ENCODE measurements around the gene SMIM1.

The SMIM1 gene

DNA sequence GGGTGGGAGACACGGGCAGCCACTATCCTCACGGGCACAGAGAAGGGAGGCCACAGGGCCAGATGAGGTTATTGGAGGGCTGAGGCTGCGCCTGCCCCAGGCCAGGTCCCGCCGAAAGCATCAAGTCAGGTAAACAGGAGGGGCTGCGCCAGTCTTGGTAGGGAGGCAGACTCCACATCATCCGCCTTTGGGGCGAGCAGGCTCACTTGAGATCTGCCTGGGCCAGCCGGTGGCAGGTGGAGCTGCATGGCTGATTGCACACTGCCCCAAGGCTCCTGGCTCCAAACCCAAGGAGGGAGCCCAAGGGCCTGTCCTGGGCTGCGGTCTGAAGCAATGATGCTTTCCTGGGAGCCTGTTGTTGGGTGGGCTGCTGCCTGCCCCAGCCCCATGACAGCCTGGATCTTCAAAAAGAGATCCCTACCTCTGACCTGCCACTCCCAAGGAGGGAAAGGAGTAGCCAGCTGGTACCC, 4.6 kb downstream of the SMIM1 start:
- DNase-seq (ENCODE audit: low spot score) = no peak

DNA sequence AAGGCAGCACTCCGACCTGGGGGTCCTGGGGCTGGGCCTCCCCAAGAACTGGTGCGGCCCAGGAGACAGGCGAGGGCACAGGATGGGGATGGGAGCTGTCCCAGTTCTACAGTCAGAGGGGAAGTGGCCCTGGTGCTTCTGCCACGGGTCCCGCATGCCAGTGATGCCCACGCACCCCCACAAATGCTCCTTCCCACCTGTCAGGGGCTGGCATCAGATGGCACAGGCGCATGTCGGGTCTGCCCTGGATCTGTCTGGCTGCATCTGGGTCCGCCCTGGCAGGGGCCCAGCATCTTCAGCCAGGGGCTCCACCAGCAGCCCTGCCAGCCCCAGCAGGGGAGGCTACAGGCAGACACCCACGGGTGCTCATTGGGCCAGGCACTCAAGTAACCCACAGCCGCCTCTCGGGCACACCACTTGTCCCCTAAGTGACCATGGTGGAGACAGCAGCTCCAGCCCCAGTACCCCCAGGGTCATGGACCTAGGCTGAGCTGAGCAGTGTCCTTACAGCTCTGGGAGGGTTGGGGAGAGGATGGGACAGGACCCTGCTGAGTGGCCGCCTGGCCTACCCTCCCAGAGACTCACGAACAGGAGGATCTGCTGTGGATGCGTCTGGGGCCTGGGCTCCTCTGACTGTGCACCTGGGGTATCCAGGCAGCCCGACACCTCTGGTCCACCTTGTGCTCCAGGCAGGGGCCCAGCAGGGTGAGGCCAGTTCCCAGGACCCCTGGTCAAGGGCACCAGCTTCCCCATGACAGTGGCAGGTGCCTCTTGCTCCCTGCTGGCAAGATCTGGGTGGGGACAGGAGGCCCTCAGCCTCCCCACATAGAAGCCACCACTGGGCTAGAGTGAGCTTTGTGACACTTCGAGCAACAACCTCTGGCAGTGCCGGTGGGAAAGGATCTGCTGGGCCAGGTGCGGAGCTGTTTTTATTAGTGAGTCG, 5.4 kb downstream of the SMIM1 start:
- no peak for DNase-seq (ENCODE audit: low spot score)

DNA sequence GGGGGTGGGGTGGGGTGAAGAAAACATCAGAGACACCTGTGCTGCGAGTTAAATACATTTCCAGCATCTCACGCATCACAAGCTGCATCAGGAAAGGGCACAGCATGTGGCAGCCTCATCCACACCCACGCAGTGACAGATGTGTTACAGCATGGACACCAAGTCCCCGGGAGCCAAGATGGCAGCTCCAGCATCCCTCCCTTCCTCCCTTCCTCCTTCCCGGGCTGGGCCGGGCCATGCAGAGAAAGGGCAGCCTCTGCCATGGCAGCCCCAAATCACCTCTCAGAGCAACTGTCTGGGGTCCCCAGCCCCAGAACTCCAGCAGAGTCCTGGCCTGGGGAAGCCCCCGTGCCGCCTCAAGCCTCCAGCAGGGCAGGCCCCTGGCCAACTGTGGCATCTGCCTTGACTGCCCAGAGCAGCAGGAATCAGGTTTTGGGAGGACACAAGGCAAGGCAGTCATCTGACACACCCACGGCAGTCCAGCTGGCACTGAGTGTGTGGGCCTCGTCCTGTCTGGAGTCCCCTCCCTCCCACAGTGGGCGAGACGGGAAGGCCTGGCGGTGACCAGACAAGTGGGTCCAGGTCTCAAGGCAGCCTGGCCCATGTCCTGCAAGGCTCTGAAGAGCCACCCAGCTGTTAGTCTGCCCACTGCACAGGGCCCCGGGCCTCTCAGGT, 6.2 kb downstream of the SMIM1 start:
- DNase-seq (ENCODE audit: low spot score) = no peak

DNA sequence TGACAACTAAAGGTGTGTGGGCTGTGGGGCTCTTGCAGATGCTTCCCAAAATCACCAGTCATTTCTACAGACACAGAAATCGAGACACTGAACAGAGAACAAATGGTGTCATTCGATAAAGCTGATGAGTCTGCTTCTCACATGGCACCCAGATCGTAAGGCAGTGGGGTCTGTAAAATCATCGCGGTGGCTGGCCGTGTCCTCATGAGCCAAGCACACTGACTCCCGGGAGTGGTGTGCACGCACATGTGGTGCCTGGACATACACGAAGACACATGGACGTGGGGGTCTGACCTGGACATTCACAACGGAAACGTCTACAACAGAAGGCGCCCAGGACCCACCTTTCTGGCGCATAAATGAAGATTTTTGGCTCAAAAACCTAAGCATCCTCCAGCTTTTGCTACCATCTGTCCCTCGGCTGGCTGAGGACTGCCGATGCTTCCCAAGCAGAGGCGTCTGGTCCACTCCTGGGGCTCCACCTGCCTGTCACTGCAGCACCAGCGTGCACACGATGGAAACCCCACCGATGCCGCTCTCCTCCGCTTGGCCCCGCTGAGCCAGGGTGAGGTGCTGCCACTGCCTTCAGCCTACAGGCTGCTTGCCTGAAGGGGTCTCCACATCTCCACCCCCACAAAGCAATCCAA, 6.8 kb downstream of the SMIM1 start:
- no peak for DNase-seq (ENCODE audit: low spot score)

DNA sequence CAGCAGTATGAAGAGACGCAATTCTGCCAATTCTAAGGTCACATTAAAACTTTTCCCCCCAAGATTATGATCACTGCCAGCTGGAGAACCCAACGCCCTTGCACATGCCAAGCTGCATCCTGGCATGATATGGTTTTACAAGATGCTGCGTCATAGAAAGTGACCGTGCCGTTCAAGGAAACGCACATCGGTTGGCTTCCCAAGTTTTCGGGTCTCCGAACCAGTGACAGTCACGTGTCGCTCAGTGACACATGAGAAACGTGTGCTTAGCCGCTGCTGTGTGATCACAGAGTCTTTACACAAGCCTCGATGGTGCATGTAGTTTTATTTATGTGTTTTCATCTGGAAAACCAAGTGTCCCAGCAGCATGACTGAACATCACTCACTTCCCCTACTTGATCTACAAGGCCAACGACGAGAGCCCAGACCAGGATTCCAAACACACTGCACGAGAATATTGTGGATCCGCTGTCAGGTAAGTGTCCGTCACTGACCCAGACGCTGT, 7.4 kb downstream of the SMIM1 start:
- no peak for DNase-seq (ENCODE audit: low spot score)

DNA sequence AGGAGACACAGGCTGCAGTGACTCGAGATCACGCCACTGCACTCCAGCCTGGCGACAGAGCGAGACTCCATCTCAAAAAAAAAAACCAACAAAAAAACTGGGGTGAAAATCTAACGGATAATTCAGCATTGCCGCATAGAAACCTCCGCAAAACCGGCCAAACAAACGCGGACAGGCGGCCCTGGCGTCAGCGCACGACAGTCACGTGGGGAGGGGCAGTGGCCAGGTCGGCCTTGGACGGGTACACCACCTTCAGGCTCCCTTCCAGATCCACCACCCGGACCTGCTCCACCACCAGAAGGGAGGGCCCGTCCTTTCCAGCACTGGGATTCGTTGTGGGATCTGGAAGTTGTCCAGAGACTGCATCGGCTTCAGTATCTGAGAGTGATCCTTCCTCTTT, 8.4 kb downstream of the SMIM1 start:
- no peak for DNase-seq (ENCODE audit: low spot score)

DNA sequence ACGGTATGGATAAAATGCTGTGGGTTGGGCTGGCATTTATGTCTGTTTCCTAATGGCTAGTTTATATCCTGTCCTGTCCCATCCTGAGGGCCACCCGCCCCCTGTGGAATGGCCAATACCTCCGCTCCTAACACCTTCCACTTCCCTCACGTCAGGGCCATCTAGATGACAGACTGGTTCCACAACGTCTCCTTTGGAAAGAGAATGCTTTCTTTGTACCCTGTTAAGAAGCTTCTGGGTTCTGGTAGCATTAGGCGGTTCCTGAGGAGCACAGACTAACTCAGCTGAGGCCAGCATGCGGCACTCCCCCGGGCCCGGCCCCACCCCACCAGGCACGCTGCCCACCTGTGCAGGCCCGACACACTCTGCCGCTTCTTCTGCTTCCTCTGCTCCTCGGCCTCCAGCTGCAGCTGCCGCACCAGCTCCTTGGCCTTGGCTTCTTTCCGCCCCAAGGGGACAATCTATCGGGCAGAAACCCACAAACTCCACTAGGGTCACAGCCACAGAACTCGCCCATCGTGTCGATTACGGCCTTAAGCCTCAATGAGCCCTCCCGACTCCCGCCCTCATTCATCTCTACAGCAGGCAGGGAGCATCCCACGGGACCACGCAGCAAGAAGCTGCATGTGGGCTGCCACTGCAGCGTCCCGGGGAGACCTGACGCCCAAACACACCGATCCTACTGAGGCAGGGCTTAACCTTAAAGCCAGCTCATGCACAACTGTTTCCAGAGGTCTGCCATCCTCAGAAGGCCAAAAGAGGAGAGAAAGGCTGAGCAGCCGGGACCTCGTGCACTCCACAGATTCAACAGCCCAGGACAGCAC, 11.3 kb downstream of the SMIM1 start:
- peak; percentile 25 for DNase-seq (ENCODE audit: low spot score)

DNA sequence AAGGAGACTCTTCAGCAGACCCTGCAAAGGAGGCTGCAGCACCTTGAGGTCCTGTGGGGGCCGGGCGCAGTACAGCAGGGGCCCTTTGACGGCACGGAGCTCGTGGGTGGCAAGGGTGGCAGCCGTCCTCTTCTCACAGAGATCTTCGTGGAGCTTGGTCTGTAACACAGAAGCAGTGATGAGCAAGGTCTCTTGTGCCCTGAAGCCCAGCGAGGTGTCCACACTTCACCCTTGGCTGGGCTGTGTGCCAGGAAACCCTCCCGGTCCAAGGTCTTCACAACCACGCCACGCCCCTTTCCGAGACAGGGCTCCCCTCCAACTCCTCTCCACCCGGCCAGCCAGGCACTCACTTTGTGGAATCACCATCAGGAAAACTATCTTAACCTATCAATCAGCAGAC, 12.5 kb downstream of the SMIM1 start:
- DNase-seq (ENCODE audit: low spot score) = peak; percentile 12

DNA sequence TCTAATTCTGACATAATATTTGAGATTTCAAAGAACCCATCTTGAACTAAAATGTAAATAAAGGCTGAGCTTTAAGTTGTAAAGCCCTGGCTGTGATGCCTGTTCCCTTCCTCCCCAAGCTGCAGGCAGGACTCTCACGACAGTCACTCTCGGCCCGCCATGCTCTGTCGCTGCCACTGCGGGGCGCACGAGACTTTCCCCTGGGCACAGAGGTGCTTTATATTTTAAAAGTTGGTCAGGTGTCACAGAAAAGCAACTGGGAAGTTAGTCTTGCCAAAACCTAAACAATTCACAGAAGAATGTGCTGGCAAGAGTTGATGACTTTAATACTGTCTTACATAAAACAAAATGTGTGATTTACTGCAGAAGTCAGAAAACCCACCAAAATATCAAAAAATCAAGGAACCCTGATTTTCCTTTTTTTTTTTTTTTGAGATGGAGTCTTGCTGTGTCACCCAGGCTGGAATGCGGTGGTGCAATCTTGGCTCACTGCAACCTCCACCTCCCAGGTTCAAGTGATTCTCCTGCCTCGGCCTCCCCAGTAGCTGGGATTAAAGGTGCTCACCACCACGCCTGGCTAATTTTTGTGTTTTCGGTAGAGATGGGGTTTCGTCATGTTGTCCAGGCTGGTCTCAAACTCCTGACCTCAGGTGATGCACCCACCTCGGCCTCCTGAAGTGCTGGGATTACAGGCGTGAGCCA, 13.1 kb downstream of the SMIM1 start:
- DNase-seq (ENCODE audit: low spot score) = peak; percentile 63

DNA sequence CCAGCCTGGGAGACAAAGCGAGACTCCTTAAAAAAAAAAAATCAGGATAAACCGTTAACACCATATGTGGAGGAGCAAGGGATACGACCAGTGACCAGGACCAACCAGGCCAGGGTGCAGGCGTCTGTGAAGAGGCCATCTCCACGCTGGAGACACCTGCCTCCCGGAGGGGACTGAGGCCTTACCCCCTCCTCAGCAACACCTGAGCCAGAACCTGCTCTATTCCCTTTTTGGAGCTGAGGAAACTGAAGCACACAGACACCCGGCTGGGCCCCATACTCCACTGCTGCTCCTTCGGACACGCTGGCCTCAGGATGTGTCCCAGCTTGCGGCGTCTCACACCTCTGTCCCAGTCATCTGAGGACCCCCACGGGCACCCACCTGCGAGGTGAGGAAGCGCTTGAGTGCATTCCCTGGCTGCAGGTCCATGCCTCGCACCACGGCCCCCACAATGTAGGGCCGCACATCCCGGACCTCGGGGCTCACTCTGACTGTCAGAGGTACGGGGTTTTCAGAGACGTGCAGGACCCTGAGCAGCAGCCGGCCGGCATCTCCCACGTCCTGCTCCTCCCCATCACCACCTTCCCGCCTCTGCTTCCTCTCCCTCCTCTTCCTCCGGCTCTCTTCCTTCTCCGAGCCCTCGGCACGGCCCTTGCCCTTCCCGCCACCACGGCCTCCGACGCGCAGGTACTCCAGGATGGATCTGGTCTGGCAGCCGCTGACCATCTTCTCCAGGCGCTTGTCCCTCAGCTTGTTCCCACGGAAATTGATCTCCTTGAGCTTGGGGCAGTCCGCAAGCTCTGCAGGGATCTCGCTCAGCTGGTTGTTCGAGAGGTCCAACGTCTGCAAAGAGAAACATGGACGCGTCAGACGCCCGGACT, 14.2 kb downstream of the SMIM1 start:
- DNase-seq (ENCODE audit: low spot score) = no peak

DNA sequence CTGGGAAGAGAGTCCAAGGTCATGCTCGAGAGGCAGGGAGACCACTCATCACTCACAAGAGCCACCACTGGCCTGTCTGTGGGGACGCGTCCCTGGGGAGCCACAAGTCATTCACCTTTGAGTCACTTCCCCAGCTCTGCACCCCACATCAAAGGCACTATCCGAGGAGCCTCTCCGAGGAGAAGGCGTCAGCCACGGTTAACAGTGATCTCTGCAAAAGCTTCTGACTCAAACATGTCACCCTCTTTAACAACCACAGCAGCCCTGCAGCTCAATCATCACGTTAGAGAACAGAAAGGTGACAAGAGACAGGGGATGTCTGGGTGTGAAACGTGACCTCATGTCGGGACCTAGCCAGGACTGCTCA, 14.8 kb downstream of the SMIM1 start:
- DNase-seq (ENCODE audit: low spot score) = no peak

DNA sequence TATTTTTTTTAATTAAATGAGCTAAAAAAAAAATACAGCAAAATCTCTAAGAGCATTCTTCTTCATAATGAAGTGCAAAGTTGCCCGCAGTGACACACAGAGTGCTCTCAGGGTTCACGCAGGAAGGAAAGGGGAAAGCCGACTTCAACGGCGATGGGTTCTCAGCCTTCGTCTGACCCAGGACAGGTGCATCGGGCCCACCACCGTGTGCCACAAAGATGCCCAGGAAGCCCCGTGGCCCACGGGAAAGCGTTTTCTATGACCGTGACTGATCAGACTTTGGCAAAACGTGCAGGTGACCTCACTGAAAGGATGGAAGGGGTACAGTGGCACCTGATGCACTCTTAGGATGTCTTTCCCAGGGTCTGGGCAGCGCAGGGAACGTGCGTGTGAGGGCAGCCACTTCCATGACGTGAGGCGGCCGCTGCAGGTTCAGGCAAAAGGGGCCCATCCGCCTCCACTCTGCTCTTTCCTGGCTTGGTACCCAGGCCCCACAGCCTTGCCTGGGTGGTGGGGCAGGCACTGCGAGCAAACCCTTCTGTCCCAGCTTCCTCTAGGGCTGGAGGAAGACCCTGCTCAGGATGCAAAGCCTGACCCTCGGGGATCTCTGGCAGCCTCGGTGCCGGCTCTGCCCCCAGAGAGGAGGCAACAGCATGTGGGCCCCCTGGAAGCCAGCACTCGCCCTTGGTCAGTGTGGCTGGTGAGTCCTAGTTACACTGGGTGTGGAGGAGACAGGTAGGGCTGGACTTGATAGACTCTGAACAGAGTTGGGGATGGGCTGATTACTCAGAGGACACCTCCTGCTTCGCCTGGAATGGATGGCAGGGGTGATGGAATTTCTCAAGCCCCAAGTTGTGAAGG, 15.4 kb downstream of the SMIM1 start:
- no peak for DNase-seq (ENCODE audit: low spot score)

DNA sequence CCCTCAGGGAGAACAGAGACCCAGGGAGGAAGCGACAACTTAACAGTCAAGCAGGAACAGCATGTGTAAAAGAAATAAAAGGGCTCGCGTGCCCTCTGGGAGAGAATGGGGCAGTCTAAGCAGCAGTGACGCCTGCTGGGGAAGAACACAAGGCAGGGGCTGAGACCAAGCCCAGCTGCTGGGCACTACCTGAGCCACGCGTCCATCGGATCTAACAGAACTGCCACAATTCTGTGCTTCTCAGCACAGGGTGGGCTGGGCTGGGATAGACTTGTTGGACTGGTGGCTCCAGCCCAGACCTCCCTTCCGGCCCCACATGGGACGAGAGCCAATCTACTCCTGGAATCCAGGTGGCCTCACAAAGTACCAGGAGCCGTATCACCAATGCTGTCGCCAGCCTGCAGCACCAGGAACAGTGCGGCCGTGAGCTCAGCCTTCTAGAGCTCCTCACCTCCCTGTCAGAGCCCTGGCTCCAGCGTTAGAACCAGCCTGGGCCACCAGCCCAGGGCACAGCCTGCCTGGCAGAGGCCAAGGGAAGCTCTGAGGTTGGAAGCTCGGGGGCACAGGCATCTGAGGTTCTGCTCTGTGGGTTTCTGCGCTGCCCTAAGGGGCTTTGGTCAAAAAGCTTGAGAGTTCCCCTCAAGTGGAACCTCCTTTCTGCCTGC, 16.3 kb downstream of the SMIM1 start:
- DNase-seq (ENCODE audit: low spot score) = no peak

DNA sequence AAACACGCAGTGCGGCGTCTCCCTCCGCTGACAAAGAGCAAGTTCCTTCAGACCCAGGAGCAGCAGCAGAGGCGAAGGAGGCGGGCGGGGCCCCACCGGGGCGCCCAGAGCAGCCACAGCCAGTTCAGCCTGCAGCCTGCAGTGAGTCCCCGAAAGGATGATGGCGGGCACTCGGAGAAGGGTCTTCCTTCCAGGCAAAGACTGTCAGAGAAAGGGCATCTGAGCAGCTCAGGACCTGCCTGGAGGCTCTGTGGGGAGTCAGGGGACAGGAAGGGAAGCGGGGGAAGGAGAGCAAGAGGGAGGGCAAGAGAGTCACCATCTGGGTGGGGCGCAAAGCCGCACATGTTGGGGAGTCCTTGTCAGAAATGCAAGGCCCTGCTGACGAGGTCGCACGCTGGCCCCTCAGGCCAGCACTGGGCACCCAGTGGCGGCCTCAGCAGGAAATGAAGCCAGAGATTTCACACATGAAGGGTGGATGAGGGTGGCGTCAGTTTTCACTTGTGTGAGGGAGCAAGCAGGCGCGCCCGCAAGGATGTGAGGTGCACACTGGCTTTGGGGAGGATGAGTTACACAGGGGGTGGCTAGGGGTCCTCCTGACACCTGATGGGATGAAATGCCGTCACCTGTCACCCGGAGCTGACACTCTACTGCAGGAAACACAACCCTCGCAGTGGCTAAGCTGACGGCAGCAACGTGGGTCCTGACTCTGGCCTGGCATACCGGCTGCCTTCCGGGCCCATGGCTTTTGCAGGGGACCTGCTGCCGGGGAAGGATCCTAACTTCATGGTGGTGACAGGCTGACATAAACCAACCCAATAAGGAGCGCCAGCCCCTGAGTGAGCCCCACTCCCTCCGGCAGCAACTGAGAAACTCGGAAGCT, 17.1 kb downstream of the SMIM1 start:
- no peak for DNase-seq (ENCODE audit: low spot score)

DNA sequence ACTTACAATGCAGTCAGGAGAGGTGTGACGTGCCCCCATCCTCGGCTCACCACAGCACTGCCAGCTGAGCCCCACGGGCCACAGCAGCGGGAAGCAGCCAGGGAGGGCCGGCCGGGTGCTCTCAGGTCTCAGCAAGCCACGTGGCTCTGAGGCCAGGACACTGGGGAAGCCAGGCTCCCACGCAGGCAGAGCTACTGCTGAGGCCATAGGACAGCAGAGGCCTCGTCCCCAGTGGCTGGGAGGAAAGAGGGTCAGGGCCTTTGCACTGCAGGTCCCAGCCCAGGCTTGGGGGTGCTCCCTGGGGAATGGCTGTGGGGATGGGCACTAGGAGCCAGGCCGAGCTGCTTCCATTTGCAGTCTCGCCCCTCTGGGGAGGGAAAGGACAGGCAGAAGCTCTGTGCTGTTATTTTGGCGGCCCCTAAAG, 18.0 kb downstream of the SMIM1 start:
- no peak for DNase-seq (ENCODE audit: low spot score)

DNA sequence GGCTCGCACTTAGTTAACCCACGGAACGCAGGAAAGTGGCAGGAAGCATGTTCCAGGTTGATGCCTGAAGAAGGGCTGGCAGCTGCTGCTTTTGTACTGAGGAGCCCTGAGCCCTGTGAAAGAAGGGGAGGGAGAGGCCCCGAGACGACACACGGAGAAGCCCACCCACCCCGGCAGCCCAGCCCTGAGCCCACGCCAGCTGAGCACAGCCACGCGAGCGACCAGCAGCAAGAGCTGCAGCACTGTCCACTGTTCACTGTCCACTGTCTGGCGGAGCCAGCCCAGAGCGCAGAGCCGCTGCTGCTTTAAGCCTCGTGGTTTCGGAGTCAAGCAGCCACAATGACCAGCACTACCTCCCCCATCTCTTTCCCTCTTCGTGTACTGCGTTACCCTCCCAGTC, 18.4 kb downstream of the SMIM1 start:
- no peak for DNase-seq (ENCODE audit: low spot score)

DNA sequence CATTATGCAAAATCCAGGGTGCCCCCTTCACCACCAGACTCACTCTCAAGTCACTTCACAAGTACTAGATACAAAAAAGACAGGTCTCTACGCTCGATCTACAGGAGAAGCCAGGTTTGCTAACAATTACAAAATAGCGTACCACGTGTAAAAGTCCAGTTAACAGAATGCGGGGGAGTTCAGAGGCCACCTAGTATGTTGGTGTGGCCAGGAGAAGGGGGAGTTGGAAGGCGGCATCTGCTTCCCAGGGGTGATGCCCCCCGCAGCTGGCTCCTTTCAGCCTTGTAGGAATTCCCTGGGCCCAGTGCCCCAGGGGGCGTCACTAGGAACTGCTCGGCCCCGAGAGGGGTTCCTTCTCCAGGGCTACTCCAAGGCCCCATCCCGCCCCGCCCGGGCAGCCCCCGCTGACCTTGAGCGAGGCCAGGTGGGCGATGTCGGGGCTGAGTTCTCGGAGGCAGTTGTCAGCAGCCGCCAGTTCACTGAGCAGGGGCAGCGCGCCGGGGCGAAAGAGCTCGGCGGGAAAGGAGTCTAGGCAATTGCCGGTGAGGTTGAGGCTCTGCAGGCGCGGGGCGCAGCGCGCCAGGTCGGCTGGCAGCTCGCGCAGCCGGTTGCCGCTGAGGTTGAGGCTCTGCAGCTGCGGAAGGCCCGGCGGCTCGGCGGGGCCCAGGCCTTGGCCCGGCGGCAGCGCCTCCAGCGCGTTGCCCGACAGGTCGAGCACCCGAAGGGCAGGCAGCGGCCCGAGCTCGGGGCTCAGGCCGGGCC, 23.1 kb downstream of the SMIM1 start:
- no peak for DNase-seq (ENCODE audit: low spot score)
